Brain microvascular endothelial cell (primary cell): ENCODE measurements around the gene HLA-DQA1.
"Not testable (repeated sequence)": the region's sequence is repeated elsewhere in the genome, so short reads cannot be mapped to it uniquely, and the experiment has no call there.

Experiments used
- DNase-seq: peaks from one replicate; pipeline ENCODE4 v3.0.0-alpha.2; 2020
- H3K27ac ChIP-seq: fragments of 250-450 bp; sonication (Bioruptor Pico); 2 replicates; pipeline ENCODE4 v1.5.1; 2020; ENCODE audit warnings: mild to moderate bottlenecking, moderate library complexity
- H3K27me3 ChIP-seq: fragments of 250-450 bp; sonication (Bioruptor Pico); replicated peaks from 2 replicates; pipeline ENCODE4 v1.5.1; 2020; ENCODE audit warnings: mild to moderate bottlenecking
- H3K36me3 ChIP-seq: fragments of 250-450 bp; sonication (Bioruptor Pico); replicated peaks from 2 replicates; pipeline ENCODE4 v1.5.1; 2020; ENCODE audit warnings: mild to moderate bottlenecking
- H3K4me3 ChIP-seq: 2 replicates; pipeline ENCODE4 v1.5.1; 2011; ENCODE audit warnings: low read depth, mild to moderate bottlenecking, control low read depth, low read length, moderate library complexity
- CTCF ChIP-seq: IDR thresholded peaks from 2 replicates; pipeline ENCODE4 v1.5.1; 2011; ENCODE audit warnings: low read depth, mild to moderate bottlenecking, moderate library complexity, low read length, control low read depth, inconsistent platforms; ENCODE audit errors: missing control alignments
- in situ Hi-C: cut with HindIII; loops from 2 replicates; pipeline ENCODE4 v1.10.0; 2017; ENCODE audit warnings: low sequenced_read_pairs, low pct_ligation_motif_present

HLA-DQA1 gene

GRCh38 chr6:32642720-32643106, 5.5 kb downstream of the HLA-DQA1 start:
- Histone ChIP-seq H3K36me3 (no peaks in the 10 kb centered on the region), H3K27ac (no peak overlapping the region), H3K4me3 (no peak overlapping the region), H3K27me3 (no peaks in the 10 kb centered on the region)
- in situ Hi-C loops, result no loop called here
- TF ChIP-seq CTCF, result no peak
- DNase-seq, result no peak

DNA sequence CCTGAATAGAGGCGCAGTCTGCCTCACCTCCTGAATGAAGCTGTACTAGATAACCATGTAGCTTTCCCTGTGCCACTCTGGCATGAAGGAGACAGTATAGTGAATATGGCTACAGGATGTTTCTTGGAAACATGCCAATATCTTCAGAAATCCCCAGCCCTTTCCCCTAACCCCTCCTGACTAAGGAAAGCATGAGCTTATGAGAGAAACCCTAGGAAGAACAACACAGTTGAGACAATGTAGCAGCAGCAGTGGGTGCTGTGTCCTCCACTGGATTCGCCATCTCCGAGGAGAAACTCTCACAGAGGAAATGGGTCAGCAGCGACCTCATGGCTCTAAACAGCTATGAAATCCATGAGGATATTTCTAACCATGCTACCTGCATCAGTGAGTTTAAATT, 6.7 kb downstream of the HLA-DQA1 start:
- Histone ChIP-seq H3K27ac (no peak overlapping the region), H3K36me3 (no peaks in the 10 kb centered on the region), H3K27me3 (no peaks in the 10 kb centered on the region), H3K4me3 (no peak overlapping the region)
- in situ Hi-C loops, result no loop called here
- TF ChIP-seq CTCF, result no peak
- DNase-seq, result no peak

- no peak for DNase-seq
- H3K27me3 ChIP-seq, result no peaks in the 10 kb centered on the region
- no peak overlapping the region for H3K27ac ChIP-seq
- H3K4me3 ChIP-seq, result no peak overlapping the region
- TF ChIP-seq CTCF, result no peak
- no peaks in the 10 kb centered on the region for H3K36me3 ChIP-seq
- in situ Hi-C loops, result no loop called here
These were observed 8.0 kb downstream of the HLA-DQA1 start for GRCh38 chr6:32645047-32645703.

DNA sequence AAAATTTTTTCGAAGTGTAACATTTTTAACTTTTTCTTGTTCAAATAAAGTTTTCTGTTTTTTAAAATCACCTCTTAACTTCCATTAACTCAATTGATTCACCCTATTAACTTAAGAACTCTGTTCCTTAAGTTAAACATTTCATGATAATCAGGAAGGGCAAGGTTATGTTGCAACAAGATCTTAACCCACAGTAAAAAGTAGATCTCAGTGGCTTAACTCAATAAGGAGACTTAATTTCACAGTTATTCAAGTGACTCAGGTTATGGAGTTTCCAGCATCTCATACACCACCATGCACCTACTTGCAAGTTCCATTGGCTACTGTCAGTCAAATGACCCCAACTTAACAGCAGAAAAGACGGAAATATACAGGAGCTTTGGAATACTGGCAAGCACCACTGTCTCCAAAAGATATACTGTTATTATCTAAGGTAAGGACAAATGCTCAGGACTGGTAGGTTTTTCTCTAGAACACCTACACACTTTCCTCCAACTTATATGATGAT, 18.1 kb downstream of the HLA-DQA1 start:
- in situ Hi-C loops, result no loop called here
- TF ChIP-seq CTCF, result no peak
- Histone ChIP-seq H3K27me3 (no peaks in the 10 kb centered on the region), H3K27ac (no peak overlapping the region), H3K36me3 (no peaks in the 10 kb centered on the region), H3K4me3 (no peak overlapping the region)
- no peak for DNase-seq

GRCh38 chr6:32657329-32657728, 20.1 kb downstream of the HLA-DQA1 start:
- in situ Hi-C loops, DNase-seq, H3K27me3 ChIP-seq: not testable (repeated sequence)

GRCh38 chr6:32657819-32658218, 20.6 kb downstream of the HLA-DQA1 start:
- H3K27ac ChIP-seq, H3K4me3 ChIP-seq, H3K27me3 ChIP-seq, in situ Hi-C loops, DNase-seq, H3K36me3 ChIP-seq: not testable (repeated sequence)

More at GRCh38 chr6:32657329-32657728, 20.1 kb downstream of the HLA-DQA1 start:
- H3K36me3 ChIP-seq, H3K4me3 ChIP-seq, H3K27ac ChIP-seq: not testable (repeated sequence)

GRCh38 chr6:32658268-32658897, 21.2 kb downstream of the HLA-DQA1 start:
- no peaks in the 10 kb centered on the region for H3K36me3 ChIP-seq
- no peaks in the 10 kb centered on the region for H3K27me3 ChIP-seq
- TF ChIP-seq CTCF, result no peak
- H3K4me3 ChIP-seq, result no peak overlapping the region
- in situ Hi-C loops, result no loop called here
- no peak for DNase-seq
- H3K27ac ChIP-seq, result no peak overlapping the region
